Stimulated activated CD4-positive, alpha-beta T cell treated with anti-CD3 and anti-CD28 coated beads, Interleukin-4, amount 100 ng/mL, for 4 hours (primary cell): Measurements from ENCODE around the gene AQP11.
"Not testable (repeated sequence)": the region's sequence is repeated elsewhere in the genome, so short reads cannot be mapped to it uniquely, and the experiment has no call there.

Experiments
- DNase-seq, 2 experiments: peaks; one replicate each; pipeline ENCODE4 v3.0.0-alpha.2; 2020

Gene AQP11

GRCh38 chr11:77596626-77597025 is 6.9 kb downstream of the AQP11 start:
- no peak for DNase-seq

GRCh38 chr11:77598195-77598594 is 8.4 kb downstream of the AQP11 start:
- DNase-seq, result no peak

- no peak for DNase-seq
These were observed 12.8 kb downstream of the AQP11 start for GRCh38 chr11:77602381-77603088.

GRCh38 chr11:77604281-77604680 is 14.5 kb downstream of the AQP11 start:
- no peak for DNase-seq

GRCh38 chr11:77609234-77609633 is 19.5 kb downstream of the AQP11 start:
- DNase-seq, result no peak

- DNase-seq, result no peak
These were observed 22.2 kb downstream of the AQP11 start for GRCh38 chr11:77611921-77612320.

GRCh38 chr11:77617892-77618291 is 28.1 kb downstream of the AQP11 start:
- no peak for DNase-seq

GRCh38 chr11:77619576-77620198 is 29.9 kb downstream of the AQP11 start:
- DNase-seq, result no peak

- DNase-seq, result no peak
These were observed 40.5 kb downstream of the AQP11 start for GRCh38 chr11:77630157-77630710.

- not testable (repeated sequence) for DNase-seq
These were observed 44.2 kb downstream of the AQP11 start for GRCh38 chr11:77633926-77634325.

- DNase-seq, result no peak
These were observed 47.1 kb downstream of the AQP11 start for GRCh38 chr11:77636731-77637344.

GRCh38 chr11:77637345-77638165 is 47.8 kb downstream of the AQP11 start, which contains the start of gene CLNS1A:
CLNS1A (minus strand) TSS chr11:77637794; CDS start chr11:77637714, 80 bp downstream.
- DNase-seq, result peak; percentile 73 to 78

- DNase-seq, result no peak
These were observed 52.5 kb downstream of the AQP11 start for GRCh38 chr11:77642228-77642627.

- no peak for DNase-seq
These were observed 55.1 kb downstream of the AQP11 start for GRCh38 chr11:77644887-77645286.

- no peak for DNase-seq
These were observed 58.0 kb downstream of the AQP11 start for GRCh38 chr11:77647654-77648305.

GRCh38 chr11:77650123-77650522 is 60.4 kb downstream of the AQP11 start:
- DNase-seq, result no peak

- DNase-seq, result no peak
These were observed 65.1 kb downstream of the AQP11 start for GRCh38 chr11:77654770-77655434.

- DNase-seq, result no peak
These were observed 66.6 kb downstream of the AQP11 start for GRCh38 chr11:77656362-77656761.

- DNase-seq, result no peak
These were observed 68.7 kb downstream of the AQP11 start for GRCh38 chr11:77658213-77659013.
